OCI-LY3 (cell line): ENCODE measurements around the gene MPIG6B.

Experiments
- CTCF ChIP-seq: fragments of 200-600, 300-600 bp; sonication (generic); IDR thresholded peaks from 2 replicates; pipeline ENCODE4 v1.5.1; 2014; ENCODE audit warnings: antibody characterized with exemption, low read length, low read depth
- EZH2phosphoT487 ChIP-seq: fragments of 200-600 bp; shearing (Covaris generic); IDR thresholded peaks from 2 replicates; pipeline ENCODE4 v1.6.1; 2018; ENCODE audit warnings: antibody characterized with exemption, mixed run types, low read depth

GRCh38 chr6:31723980-31724691 lies 963 bp downstream of the MPIG6B start:
- TF ChIP-seq CTCF (no peak), EZH2phosphoT487 (no peak)
